NB4 (cell line): ENCODE data around the gene RYR3.

Experiments used
- DNase-seq: peaks from one replicate; pipeline ENCODE4 v3.0.0; 2010; ENCODE audit warnings: low read depth
- H3K4me3 ChIP-seq: one replicate; pipeline ENCODE4 v1.5.1; 2011; ENCODE audit warnings: mild to moderate bottlenecking, low read depth, low read length, moderate library complexity
- CTCF ChIP-seq: IDR thresholded peaks from one replicate; pipeline ENCODE4 v1.5.1; 2012; ENCODE audit warnings: low read depth, low read length
- MAX ChIP-seq: IDR thresholded peaks from 2 replicates; pipeline ENCODE4 v1.6.1; 2011; ENCODE audit warnings: low read depth, low read length
- MYC ChIP-seq: IDR thresholded peaks from 2 replicates; pipeline ENCODE4 v1.6.1; 2011; ENCODE audit warnings: low read depth, low read length
- POLR2A ChIP-seq: IDR thresholded peaks from 2 replicates; pipeline ENCODE4 v1.6.1; 2011; ENCODE audit warnings: mild to moderate bottlenecking; ENCODE audit not compliant: insufficient read length; ENCODE audit errors: extremely low read depth

RYR3 gene

GRCh38 chr15:33857726-33858125 lies 547.0 kb downstream of the RYR3 start:
- no peak for TF ChIP-seq CTCF
- no peak for TF ChIP-seq MYC
- no peak for TF ChIP-seq POLR2A
- no peak for TF ChIP-seq MAX
- no peak for DNase-seq
- H3K4me3 ChIP-seq = no peak overlapping the region

- TF ChIP-seq MAX = no peak
- no peak for TF ChIP-seq CTCF
- TF ChIP-seq MYC = no peak
- TF ChIP-seq POLR2A = no peak
These were observed 548.1 kb downstream of the RYR3 start for GRCh38 chr15:33858836-33859235.

GRCh38 chr15:33859992-33860545 lies 549.3 kb downstream of the RYR3 start:
- TF ChIP-seq MAX (no peak), POLR2A (no peak), MYC (no peak), CTCF (no peak)
- DNase-seq = no peak
- H3K4me3 ChIP-seq = no peak overlapping the region

More at GRCh38 chr15:33858836-33859235, 548.1 kb downstream of the RYR3 start:
- no peak for DNase-seq
- H3K4me3 ChIP-seq = no peak overlapping the region

GRCh38 chr15:33860754-33861153 lies 550.0 kb downstream of the RYR3 start:
- H3K4me3 ChIP-seq = no peak overlapping the region
- no peak for TF ChIP-seq MYC
- no peak for TF ChIP-seq MAX
- TF ChIP-seq POLR2A = no peak
- no peak for TF ChIP-seq CTCF
- DNase-seq = no peak

GRCh38 chr15:33864360-33865075 lies 553.8 kb downstream of the RYR3 start:
- TF ChIP-seq MYC (no peak), POLR2A (no peak), CTCF (no peak), MAX (no peak)
- no peak overlapping the region for H3K4me3 ChIP-seq
- DNase-seq = no peak
